Measurements from ENCODE around the gene CTIF. TPM values are rescaled to one million over a fixed set of nuclear protein-coding genes. Genes with fewer than 3 reads are reported as not detected.

The CTIF gene
- total RNA-seq, 1 donor from 2014 or later, result 67.9 TPM

DNA sequence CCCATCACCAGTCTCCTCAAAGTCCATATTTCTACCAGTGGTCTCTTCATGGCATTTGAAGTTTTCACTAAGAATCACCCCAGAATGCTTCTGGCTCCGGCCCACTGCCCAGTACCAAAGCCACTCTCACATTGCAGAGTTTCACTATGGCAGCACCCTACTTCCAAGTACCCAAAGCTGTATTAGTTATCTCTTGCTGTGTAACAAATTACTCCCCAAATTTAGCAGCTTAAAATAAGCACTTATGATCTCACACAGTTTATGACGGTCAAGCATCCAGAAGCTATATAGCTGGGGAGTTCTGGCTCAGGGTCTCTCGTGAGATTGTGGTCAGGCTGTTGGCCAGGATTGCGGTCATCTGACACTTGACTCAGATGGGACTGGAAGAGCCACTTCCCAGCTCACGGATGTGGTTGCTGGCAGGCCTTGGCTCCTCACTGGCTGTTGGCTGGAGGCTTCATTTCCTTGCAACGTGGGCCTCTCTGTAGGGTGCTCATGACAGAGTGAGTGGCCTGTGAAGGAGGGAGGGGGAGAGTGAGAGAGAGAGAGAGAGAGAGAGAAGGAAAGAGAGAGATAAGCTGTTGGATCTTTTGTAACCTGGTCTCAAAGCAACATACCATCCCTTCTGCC, 189.5 kb downstream of the CTIF start:
- TF ChIP-seq, protein P1, sequence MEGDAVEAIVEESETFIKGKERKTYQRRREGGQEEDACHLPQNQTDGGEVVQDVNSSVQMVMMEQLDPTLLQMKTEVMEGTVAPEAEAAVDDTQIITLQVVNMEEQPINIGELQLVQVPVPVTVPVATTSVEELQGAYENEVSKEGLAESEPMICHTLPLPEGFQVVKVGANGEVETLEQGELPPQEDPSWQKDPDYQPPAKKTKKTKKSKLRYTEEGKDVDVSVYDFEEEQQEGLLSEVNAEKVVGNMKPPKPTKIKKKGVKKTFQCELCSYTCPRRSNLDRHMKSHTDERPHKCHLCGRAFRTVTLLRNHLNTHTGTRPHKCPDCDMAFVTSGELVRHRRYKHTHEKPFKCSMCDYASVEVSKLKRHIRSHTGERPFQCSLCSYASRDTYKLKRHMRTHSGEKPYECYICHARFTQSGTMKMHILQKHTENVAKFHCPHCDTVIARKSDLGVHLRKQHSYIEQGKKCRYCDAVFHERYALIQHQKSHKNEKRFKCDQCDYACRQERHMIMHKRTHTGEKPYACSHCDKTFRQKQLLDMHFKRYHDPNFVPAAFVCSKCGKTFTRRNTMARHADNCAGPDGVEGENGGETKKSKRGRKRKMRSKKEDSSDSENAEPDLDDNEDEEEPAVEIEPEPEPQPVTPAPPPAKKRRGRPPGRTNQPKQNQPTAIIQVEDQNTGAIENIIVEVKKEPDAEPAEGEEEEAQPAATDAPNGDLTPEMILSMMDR (IDR thresholded peaks at IDR 0.05; ENCODE audit: unreplicated experiment), result no peak
- H3K9me3 Mint-ChIP-seq, result peaks cover 24% of the 10 kb centered on the region
- peak overlapping the region; percentile 60 for H3K27ac Mint-ChIP-seq

DNA sequence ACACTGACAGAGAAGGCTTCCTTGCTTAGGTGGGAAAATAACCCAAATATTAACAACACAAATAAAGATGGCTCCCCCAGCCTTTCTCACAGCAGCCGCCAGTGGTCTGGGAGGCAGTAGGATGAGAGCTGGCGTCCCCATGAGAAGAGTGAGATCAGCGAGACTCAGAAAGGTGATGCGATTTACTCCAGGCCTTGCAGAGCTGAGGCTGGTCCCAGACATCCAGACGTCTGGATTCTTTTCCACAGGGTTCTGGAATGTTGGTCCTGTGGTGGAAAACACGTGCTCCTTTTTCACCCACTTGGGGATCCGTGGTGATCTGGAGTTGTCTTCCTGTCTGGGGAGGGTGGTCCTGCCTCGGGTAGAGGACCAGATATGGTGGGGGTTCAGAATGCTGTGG, 190.6 kb downstream of the CTIF start:
- Mint-ChIP-seq H3K4me1 (peaks cover 16% of the 10 kb centered on the region), H3K27me3 (ENCODE audit: low read depth) (peaks cover 5% of the 10 kb centered on the region), H3K27ac (no peak overlapping the region), H3K4me3 (no peak overlapping the region), H3K36me3 (peaks cover 15% of the 10 kb centered on the region), H3K9me3 (peaks cover 24% of the 10 kb centered on the region)
- TF ChIP-seq, protein P1 (IDR thresholded peaks at IDR 0.05; ENCODE audit: unreplicated experiment), result no peak
- DNase-seq (ENCODE audit: low spot score in 2 of 2, unreplicated experiment in 2 of 2), result no peak

More for the DNA sequence above, 189.5 kb downstream of the CTIF start:
- Mint-ChIP-seq H3K27me3 (ENCODE audit: low read depth) (peaks cover 12% of the 10 kb centered on the region), H3K4me3 (no peak overlapping the region), H3K4me1 (peaks cover 8% of the 10 kb centered on the region), H3K36me3 (peaks cover 15% of the 10 kb centered on the region)
- DNase-seq (ENCODE audit: low spot score in 2 of 2, unreplicated experiment in 2 of 2), result no peak

DNA sequence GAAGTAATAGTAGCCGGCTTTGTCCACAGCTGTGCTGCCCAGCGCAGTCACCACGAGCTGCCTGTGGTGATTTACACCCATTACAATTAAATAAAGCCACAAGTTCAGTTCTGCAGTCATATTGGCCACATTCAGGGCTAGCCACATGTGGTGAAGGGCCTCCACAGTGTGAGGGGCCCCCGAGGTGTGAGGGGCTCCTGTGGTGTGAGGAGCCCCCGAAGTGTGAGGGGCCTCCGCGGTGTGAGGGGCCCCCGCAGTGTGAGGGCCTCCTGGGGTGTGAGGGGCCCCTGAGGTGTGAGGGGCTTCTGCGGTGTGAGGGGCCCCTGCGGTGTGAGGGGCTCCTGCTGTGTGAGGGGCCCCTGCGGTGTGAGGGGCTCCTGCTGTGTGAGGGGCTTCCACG, 191.2 kb downstream of the CTIF start:
- TF ChIP-seq, protein P1 (IDR thresholded peaks at IDR 0.05; ENCODE audit: unreplicated experiment), result no peak
- no peak for DNase-seq (ENCODE audit: low spot score in 2 of 2, unreplicated experiment in 2 of 2)
- Mint-ChIP-seq H3K9me3 (peaks cover 24% of the 10 kb centered on the region), H3K27ac (no peak overlapping the region), H3K4me1 (peaks cover 17% of the 10 kb centered on the region), H3K36me3 (peaks cover 15% of the 10 kb centered on the region), H3K27me3 (ENCODE audit: low read depth) (peaks cover 2% of the 10 kb centered on the region), H3K4me3 (no peak overlapping the region)

DNA sequence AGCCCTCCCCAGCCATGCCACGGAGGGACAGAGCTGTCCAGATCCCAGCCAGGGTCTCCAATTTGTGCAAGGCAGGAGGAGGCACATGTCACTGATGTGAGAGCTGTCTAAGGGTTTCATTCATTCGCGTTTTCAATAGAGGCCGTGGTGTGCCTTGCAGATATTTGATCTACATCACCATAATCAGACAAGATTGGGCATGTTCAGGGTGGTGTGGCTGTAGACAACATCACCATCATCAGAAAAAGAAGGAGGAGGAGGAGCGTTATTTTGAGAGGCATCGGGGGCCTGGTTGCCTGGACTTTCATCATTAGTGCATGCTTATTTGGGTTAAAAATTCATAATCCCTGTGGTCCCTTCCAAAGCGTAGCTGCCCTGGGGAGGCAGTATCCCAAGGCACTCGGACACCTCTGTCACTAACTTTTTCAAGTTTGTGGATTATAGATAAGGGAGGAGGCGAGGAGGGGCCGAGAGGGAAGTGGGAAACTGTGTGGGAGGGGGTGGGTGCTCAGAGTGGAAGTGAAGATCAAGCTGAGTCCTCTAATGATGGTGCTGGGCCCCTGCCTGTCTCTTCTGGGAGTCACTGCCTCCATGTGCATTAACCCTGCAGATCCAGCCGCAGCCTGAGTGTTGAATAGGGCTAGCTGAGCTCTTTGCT, 194.1 kb downstream of the CTIF start:
- TF ChIP-seq, protein P1 (IDR thresholded peaks at IDR 0.05; ENCODE audit: unreplicated experiment), result no peak
- peaks cover 20% of the 10 kb centered on the region for H3K4me1 Mint-ChIP-seq
- no peak for DNase-seq (ENCODE audit: low spot score in 2 of 2, unreplicated experiment in 2 of 2)
- H3K27me3 Mint-ChIP-seq (ENCODE audit: low read depth), result peaks cover 2% of the 10 kb centered on the region
- H3K4me3 Mint-ChIP-seq, result no peak overlapping the region
- H3K9me3 Mint-ChIP-seq, result peaks cover 6% of the 10 kb centered on the region
- H3K36me3 Mint-ChIP-seq, result peaks cover 5% of the 10 kb centered on the region
- H3K27ac Mint-ChIP-seq, result no peak overlapping the region

DNA sequence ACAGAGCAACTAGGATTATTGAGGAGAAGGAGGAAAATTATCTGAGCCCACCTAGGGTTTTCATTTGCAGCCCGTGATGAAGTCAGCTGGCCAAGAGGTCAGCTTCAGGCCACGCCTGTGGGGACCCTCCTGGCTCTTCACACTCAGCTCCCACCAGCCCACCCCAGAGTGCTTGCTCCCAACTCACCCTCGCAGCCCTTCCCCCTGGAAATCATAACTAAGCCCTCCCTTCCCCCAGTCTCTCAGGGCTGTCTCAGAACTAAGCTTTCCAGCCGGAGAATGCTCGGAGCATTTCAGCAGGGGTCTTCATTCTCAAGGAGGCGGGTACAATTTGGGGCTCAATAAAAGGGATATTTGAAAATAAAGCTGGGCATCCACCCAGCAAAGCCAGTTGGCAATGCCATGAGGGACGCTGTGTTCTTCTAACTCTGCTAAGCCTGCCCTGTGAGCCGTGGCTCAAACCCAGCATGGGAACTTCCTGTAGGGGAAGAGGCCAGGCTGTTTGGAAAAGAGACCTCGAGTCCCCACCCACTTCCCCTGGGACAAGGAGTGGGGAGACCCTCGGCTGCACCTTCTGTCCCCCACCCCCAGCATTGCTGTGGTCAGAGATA, 194.9 kb downstream of the CTIF start:
- DNase-seq (ENCODE audit: low spot score in 2 of 2, unreplicated experiment in 2 of 2), result no peak
- H3K4me1 Mint-ChIP-seq, result peaks cover 20% of the 10 kb centered on the region
- H3K27ac Mint-ChIP-seq, result peak overlapping the region; percentile 67
- TF ChIP-seq, protein P1 (IDR thresholded peaks at IDR 0.05; ENCODE audit: unreplicated experiment), result no peak
- peaks cover 2% of the 10 kb centered on the region for H3K27me3 Mint-ChIP-seq (ENCODE audit: low read depth)
- H3K9me3 Mint-ChIP-seq, result no peaks in the 10 kb centered on the region
- no peak overlapping the region for H3K4me3 Mint-ChIP-seq
- no peaks in the 10 kb centered on the region for H3K36me3 Mint-ChIP-seq

Measured in mesothelial cell of epicardium (in vitro differentiated cells).